K562 (cell line): ENCODE results near the gene ASCC3. TPM values are rescaled to one million over a fixed set of nuclear protein-coding genes. Genes with fewer than 3 reads are reported as not detected.

Experiments
- CBFA2T3 ChIP-seq: fragments of 450-650 bp; IDR thresholded peaks from 2 replicates; pipeline ENCODE4 v1.6.1; 2017
- CHD1 ChIP-seq: fragments of 200-600 bp; sonication (generic); IDR thresholded peaks from one replicate; pipeline ENCODE4 v1.6.1; 2012; ENCODE audit warnings: mild to moderate bottlenecking, moderate library complexity, low read length, inconsistent platforms
- MAFK ChIP-seq: IDR thresholded peaks from 2 replicates; pipeline ENCODE4 v1.6.1; 2011; ENCODE audit warnings: low read length, improper control_type of control experiment
- MBD1 ChIP-seq: fragments of 250-450 bp; sonication (Bioruptor Pico); IDR thresholded peaks from 2 replicates; pipeline ENCODE4 v1.8.0; 2022; ENCODE audit warnings: inconsistent platforms
- NUFIP1 ChIP-seq: fragments of 450-650 bp; IDR thresholded peaks from 2 replicates; pipeline ENCODE4 v1.6.1; 2018; ENCODE audit not compliant: partially characterized antibody
- PRMT5 ChIP-seq: sonication (generic); formaldehyde crosslinking; IDR thresholded peaks from 2 replicates; pipeline ENCODE4 v1.5.0; 2020; ENCODE audit warnings: missing genetic modification reagents
- RAD21 ChIP-seq, 2 experiments: fragments of 250-450 bp in 1 of 2; fragments of 450-650 bp in 1 of 2; sonication (Bioruptor Pico) in 1 of 2; formaldehyde crosslinking in 1 of 2; IDR thresholded peaks in 1 of 2; conservative IDR thresholded peaks in 1 of 2; 2 replicates each; pipeline versions ENCODE4 v1.4.0 to v1.8.0; 2020 to 2022; ENCODE audit warnings: mild to moderate bottlenecking in 2 of 2, moderate library complexity in 1 of 2
- RBM14 ChIP-seq: fragments of 200-400 bp; formaldehyde crosslinking; IDR thresholded peaks from 2 replicates; pipeline ENCODE4 v1.6.1; 2018; ENCODE audit warnings: low read depth, mild to moderate bottlenecking, low read length, moderate library complexity, borderline replicate concordance; ENCODE audit not compliant: insufficient read depth
- RBM25 ChIP-seq: fragments of 200-400 bp; formaldehyde crosslinking; IDR thresholded peaks from 2 replicates; pipeline ENCODE4 v1.6.1; 2018; ENCODE audit warnings: low read length, low read depth, moderate library complexity; ENCODE audit not compliant: severe bottlenecking
- SAFB2 ChIP-seq: fragments of 200-400 bp; formaldehyde crosslinking; IDR thresholded peaks from 2 replicates; pipeline ENCODE4 v1.6.1; 2018; ENCODE audit warnings: borderline replicate concordance, low read length, low read depth, moderate library complexity; ENCODE audit not compliant: severe bottlenecking
- STAT5A ChIP-seq: IDR thresholded peaks from 2 replicates; pipeline ENCODE4 v1.6.1; 2012; ENCODE audit warnings: low read length, inconsistent platforms, borderline replicate concordance
- U2AF1 ChIP-seq: fragments of 200-400 bp; formaldehyde crosslinking; optimal IDR thresholded peaks from 2 replicates; pipeline ENCODE3; 2017; ENCODE audit warnings: mild to moderate bottlenecking, low read depth, low read length, moderate library complexity
- ZNF121 ChIP-seq: sonication (generic); formaldehyde crosslinking; conservative IDR thresholded peaks from 2 replicates; pipeline ENCODE4 v1.8.0; 2022; ENCODE audit warnings: missing genetic modification reagents
- ZNF146 ChIP-seq: IDR thresholded peaks from one replicate; pipeline ENCODE4 v1.6.1; 2018; ENCODE audit warnings: missing compliant biosample characterization; ENCODE audit not compliant: unreplicated experiment
- ZNF444 ChIP-seq: fragments of 250-450 bp; sonication (Bioruptor Pico); IDR thresholded peaks from 2 replicates; pipeline ENCODE4 v1.4.0; 2020; ENCODE audit warnings: mild to moderate bottlenecking, moderate library complexity
- polyA plus RNA-seq, 8 experiments: library from polyadenylated mRNA; depleted of rRNA in 4 of 8; stranded (reverse) in 5 of 8; unstranded in 3 of 8; fragments of >200 nt; fragmentation: Nextera tagmentation in 2 of 8; fragmentation: Illumina TruSeq in 1 of 8; extraction: Ambion mirVana in 2 of 8; extraction: Trizol in 1 of 8; gene quantifications; 2 replicates each; pipeline versions ENCODE4 v1.2.1 to v1.2.3, GENCODE V29; 2011 to 2014; ENCODE audit warnings: inconsistent platforms in 1 of 8, missing spikeins in 1 of 8
- total RNA-seq, 7 experiments: library from RNA; depleted of rRNA in 6 of 7; stranded (reverse); fragments of >200 nt in 6 of 7; fragmentation: Illumina TruSeq in 2 of 7; extraction: Trizol in 2 of 7; gene quantifications; 2 replicates each; pipeline versions ENCODE4 v1.2.1 to v1.2.3, GENCODE V29; 2011 to 2021; ENCODE audit warnings: low replicate concordance in 1 of 7
- TF ChIP-seq, protein P1 (sequence below): sonication (generic); formaldehyde crosslinking; IDR thresholded peaks from 2 replicates; pipeline ENCODE4 v1.8.0; 2023; ENCODE audit warnings: missing genetic modification reagents, mild to moderate bottlenecking, borderline replicate concordance
- TF ChIP-seq, protein P2 (sequence below), 2 experiments: fragments of 450-650 bp; IDR thresholded peaks; 2 replicates each; pipeline ENCODE4 v1.6.1; 2016
- TF ChIP-seq, protein P3 (sequence below): IDR thresholded peaks from 2 replicates; pipeline ENCODE4 v1.6.1; 2016; ENCODE audit warnings: missing genetic modification characterization, missing compliant biosample characterization

Gene ASCC3
- total and polyA plus RNA-seq, 9 of the 15 experiments (the other 6 are each of a cell fraction or from before 2014, with no cell fraction given) = 16.1 to 56.1 (median 33.9) TPM

DNA sequence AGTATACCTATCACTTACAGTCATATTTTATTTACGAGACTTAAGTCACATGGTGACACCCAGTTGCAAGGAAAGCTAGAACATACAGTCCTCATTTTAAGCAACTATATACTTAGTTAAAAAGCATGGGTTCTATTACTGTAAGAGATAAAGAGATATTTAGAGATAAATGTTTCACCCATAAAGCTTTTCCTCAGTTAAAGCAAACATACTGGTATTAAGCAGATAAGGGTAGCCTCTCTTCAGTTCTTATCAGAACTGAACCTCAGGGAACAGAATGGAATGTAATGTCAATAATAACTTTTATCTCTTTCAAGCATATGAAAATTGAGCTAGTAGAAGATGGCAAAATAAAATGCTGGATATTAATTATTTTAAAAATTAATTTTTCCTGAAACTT lies 9.9 kb upstream of the ASCC3 start (continued):
- TF ChIP-seq MAFK = no peak
- TF ChIP-seq CHD1 = no peak
- TF ChIP-seq U2AF1 = no peak
- no peak for TF ChIP-seq NUFIP1
- TF ChIP-seq RBM14 = no peak
- TF ChIP-seq, protein P1, sequence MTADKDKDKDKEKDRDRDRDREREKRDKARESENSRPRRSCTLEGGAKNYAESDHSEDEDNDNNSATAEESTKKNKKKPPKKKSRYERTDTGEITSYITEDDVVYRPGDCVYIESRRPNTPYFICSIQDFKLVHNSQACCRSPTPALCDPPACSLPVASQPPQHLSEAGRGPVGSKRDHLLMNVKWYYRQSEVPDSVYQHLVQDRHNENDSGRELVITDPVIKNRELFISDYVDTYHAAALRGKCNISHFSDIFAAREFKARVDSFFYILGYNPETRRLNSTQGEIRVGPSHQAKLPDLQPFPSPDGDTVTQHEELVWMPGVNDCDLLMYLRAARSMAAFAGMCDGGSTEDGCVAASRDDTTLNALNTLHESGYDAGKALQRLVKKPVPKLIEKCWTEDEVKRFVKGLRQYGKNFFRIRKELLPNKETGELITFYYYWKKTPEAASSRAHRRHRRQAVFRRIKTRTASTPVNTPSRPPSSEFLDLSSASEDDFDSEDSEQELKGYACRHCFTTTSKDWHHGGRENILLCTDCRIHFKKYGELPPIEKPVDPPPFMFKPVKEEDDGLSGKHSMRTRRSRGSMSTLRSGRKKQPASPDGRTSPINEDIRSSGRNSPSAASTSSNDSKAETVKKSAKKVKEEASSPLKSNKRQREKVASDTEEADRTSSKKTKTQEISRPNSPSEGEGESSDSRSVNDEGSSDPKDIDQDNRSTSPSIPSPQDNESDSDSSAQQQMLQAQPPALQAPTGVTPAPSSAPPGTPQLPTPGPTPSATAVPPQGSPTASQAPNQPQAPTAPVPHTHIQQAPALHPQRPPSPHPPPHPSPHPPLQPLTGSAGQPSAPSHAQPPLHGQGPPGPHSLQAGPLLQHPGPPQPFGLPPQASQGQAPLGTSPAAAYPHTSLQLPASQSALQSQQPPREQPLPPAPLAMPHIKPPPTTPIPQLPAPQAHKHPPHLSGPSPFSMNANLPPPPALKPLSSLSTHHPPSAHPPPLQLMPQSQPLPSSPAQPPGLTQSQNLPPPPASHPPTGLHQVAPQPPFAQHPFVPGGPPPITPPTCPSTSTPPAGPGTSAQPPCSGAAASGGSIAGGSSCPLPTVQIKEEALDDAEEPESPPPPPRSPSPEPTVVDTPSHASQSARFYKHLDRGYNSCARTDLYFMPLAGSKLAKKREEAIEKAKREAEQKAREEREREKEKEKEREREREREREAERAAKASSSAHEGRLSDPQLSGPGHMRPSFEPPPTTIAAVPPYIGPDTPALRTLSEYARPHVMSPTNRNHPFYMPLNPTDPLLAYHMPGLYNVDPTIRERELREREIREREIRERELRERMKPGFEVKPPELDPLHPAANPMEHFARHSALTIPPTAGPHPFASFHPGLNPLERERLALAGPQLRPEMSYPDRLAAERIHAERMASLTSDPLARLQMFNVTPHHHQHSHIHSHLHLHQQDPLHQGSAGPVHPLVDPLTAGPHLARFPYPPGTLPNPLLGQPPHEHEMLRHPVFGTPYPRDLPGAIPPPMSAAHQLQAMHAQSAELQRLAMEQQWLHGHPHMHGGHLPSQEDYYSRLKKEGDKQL (CRISPR knock-in tag) = no peak
- peak; percentile 85 for TF ChIP-seq CBFA2T3
- no peak for TF ChIP-seq MBD1 (CRISPR knock-in tag)
- no peak for TF ChIP-seq ZNF121 (CRISPR knock-in tag)
- TF ChIP-seq ZNF444 (CRISPR knock-in tag) = no peak
- no peak for TF ChIP-seq SAFB2
- TF ChIP-seq ZNF146 (CRISPR knock-in tag) = no peak
- TF ChIP-seq RBM25 = no peak
- peak; percentile 25; the same call in 1 of the 2 replicates for TF ChIP-seq STAT5A
- no peak for TF ChIP-seq PRMT5 (CRISPR knock-in tag)
- TF ChIP-seq, protein P2, sequence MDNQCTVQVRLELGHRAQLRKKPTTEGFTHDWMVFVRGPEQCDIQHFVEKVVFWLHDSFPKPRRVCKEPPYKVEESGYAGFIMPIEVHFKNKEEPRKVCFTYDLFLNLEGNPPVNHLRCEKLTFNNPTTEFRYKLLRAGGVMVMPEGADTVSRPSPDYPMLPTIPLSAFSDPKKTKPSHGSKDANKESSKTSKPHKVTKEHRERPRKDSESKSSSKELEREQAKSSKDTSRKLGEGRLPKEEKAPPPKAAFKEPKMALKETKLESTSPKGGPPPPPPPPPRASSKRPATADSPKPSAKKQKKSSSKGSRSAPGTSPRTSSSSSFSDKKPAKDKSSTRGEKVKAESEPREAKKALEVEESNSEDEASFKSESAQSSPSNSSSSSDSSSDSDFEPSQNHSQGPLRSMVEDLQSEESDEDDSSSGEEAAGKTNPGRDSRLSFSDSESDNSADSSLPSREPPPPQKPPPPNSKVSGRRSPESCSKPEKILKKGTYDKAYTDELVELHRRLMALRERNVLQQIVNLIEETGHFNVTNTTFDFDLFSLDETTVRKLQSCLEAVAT (IDR thresholded peaks at IDR 0.05) = no peak
- TF ChIP-seq, protein P3, sequence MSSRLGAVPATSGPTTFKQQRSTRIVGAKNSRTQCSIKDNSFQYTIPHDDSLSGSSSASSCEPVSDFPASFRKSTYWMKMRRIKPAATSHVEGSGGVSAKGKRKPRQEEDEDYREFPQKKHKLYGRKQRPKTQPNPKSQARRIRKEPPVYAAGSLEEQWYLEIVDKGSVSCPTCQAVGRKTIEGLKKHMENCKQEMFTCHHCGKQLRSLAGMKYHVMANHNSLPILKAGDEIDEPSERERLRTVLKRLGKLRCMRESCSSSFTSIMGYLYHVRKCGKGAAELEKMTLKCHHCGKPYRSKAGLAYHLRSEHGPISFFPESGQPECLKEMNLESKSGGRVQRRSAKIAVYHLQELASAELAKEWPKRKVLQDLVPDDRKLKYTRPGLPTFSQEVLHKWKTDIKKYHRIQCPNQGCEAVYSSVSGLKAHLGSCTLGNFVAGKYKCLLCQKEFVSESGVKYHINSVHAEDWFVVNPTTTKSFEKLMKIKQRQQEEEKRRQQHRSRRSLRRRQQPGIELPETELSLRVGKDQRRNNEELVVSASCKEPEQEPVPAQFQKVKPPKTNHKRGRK (tag) = no peak
- TF ChIP-seq RAD21 (CRISPR knock-in tag; conservative IDR thresholded peaks at IDR 0.05 in 1 of 2, IDR thresholded peaks at IDR 0.05 in 1 of 2) = no peak
